Activated CD4-positive, alpha-beta T cell treated with anti-CD3 and anti-CD28 coated beads, Interleukin-2, amount 10 ng/mL, durations not matched to agents 7 days and 5 days (primary cell): Measurements from ENCODE around the gene JCAD. TPM values are rescaled to one million over a fixed set of nuclear protein-coding genes. Genes with fewer than 3 reads are reported as not detected.
A peak's percentile ranks its signal among the peaks of the same experiment; 100 is the strongest.
"Not testable (repeated sequence)": the region's sequence is repeated elsewhere in the genome, so short reads cannot be mapped to it uniquely, and the experiment has no call there.

ENCODE experiments used
- CTCF ChIA-PET: fragments of 350-600 bp; sonication (Branson Sonifier 250); formaldehyde crosslinking; loops from one replicate; lab custom pipeline; 2021; ENCODE audit warnings: antibody characterized with exemption; lab: Charles Lee
- POLR2A ChIA-PET: fragments of 350-600 bp; sonication (Branson Sonifier 250); formaldehyde crosslinking; loops from one replicate; lab custom pipeline; 2021; ENCODE audit warnings: antibody characterized with exemption; lab: Charles Lee
- DNase-seq: peaks from one replicate; pipeline ENCODE4 v3.0.0-alpha.2; 2020
- H3K27ac Mint-ChIP-seq: one replicate; pipeline ENCODE4 v1.8.0; 2021; ENCODE audit warnings: mild to moderate bottlenecking, moderate library complexity, mixed read lengths
- H3K27me3 Mint-ChIP-seq: one replicate; pipeline ENCODE4 v1.8.0; 2021; ENCODE audit warnings: mixed read lengths
- H3K36me3 Mint-ChIP-seq: one replicate; pipeline ENCODE4 v1.8.0; 2021; ENCODE audit warnings: low read depth, mixed read lengths
- H3K4me1 Mint-ChIP-seq: one replicate; pipeline ENCODE4 v1.8.0; 2021; ENCODE audit warnings: mixed read lengths
- H3K4me3 Mint-ChIP-seq: one replicate; pipeline ENCODE4 v1.8.0; 2021; ENCODE audit warnings: mild to moderate bottlenecking, moderate library complexity, mixed read lengths
- H3K9me3 Mint-ChIP-seq: one replicate; pipeline ENCODE4 v1.8.0; 2021; ENCODE audit warnings: mixed read lengths
- total RNA-seq, 2 experiments: library from RNA; stranded (reverse); gene quantifications; one replicate each; pipeline ENCODE4 v1.2.3, GENCODE V29; 2021

The JCAD gene
- total RNA-seq, 2 experiments from 2014 or later = 0.12 TPM; not detected in 1

GRCh38 chr10:30028006-30028737 is 31.2 kb downstream of the JCAD start:
- DNase-seq = peak; percentile 41
- H3K36me3 Mint-ChIP-seq = peaks cover 4% of the 10 kb centered on the region
- no peak overlapping the region for H3K27ac Mint-ChIP-seq
- ChIA-PET CTCF (interaction anchor here (1.2 to 2.0 kb wide), 6 partner anchors 12 to 219 kb away, joined by 3 to 11 read pairs (median 4); no protein-coding TSS in a partner anchor), POLR2A (no interaction called here)
- no peaks in the 10 kb centered on the region for H3K9me3 Mint-ChIP-seq
- peaks cover 67% of the 10 kb centered on the region for H3K27me3 Mint-ChIP-seq
- H3K4me1 Mint-ChIP-seq = peaks cover 40% of the 10 kb centered on the region
- H3K4me3 Mint-ChIP-seq = peak overlapping the region; percentile 64

- POLR2A ChIA-PET = interaction anchor here (0.6 to 1.1 kb wide), 4 partner anchors 14 to 320 kb away, joined by 3 read pairs; no protein-coding TSS in a partner anchor
- peaks cover 66% of the 10 kb centered on the region for H3K27me3 Mint-ChIP-seq
- DNase-seq = peak; percentile 92
- peaks cover 4% of the 10 kb centered on the region for H3K36me3 Mint-ChIP-seq
- H3K4me1 Mint-ChIP-seq = peaks cover 39% of the 10 kb centered on the region
- H3K9me3 Mint-ChIP-seq = no peaks in the 10 kb centered on the region
- H3K27ac Mint-ChIP-seq = peak overlapping the region; percentile 80
- CTCF ChIA-PET = interaction anchor here (0.9 to 2.0 kb wide), 9 partner anchors 9 to 219 kb away, joined by 3 to 11 read pairs (median 3); no protein-coding TSS in a partner anchor
- H3K4me3 Mint-ChIP-seq = peak overlapping the region; percentile 64
Observed at GRCh38 chr10:30027057-30028005, 32.1 kb downstream of the JCAD start.

- POLR2A ChIA-PET = interaction anchor here (0.6 to 1.1 kb wide), 4 partner anchors 14 to 321 kb away, joined by 3 read pairs; no protein-coding TSS in a partner anchor
- H3K27me3 Mint-ChIP-seq = peaks cover 69% of the 10 kb centered on the region
- H3K27ac Mint-ChIP-seq = peak overlapping the region; percentile 80
- CTCF ChIA-PET = interaction anchor here (0.8 to 2.0 kb wide), 8 partner anchors 9 to 288 kb away, joined by 3 to 11 read pairs (median 3); no protein-coding TSS in a partner anchor
- DNase-seq = no peak
- H3K4me3 Mint-ChIP-seq = no peak overlapping the region
- H3K9me3 Mint-ChIP-seq = no peaks in the 10 kb centered on the region
- peaks cover 35% of the 10 kb centered on the region for H3K4me1 Mint-ChIP-seq
- peaks cover 4% of the 10 kb centered on the region for H3K36me3 Mint-ChIP-seq
Observed at GRCh38 chr10:30026578-30026977, 32.8 kb downstream of the JCAD start.

- H3K36me3 Mint-ChIP-seq = peaks cover 4% of the 10 kb centered on the region
- POLR2A ChIA-PET = no interaction called here
- no peaks in the 10 kb centered on the region for H3K9me3 Mint-ChIP-seq
- H3K4me3 Mint-ChIP-seq = no peak overlapping the region
- no peak for DNase-seq
- peak overlapping the region; percentile 27 for H3K27ac Mint-ChIP-seq
- peaks cover 70% of the 10 kb centered on the region for H3K27me3 Mint-ChIP-seq
- peaks cover 35% of the 10 kb centered on the region for H3K4me1 Mint-ChIP-seq
- CTCF ChIA-PET = interaction anchor here (0.8 to 1.8 kb wide), 2 partner anchors 10 to 289 kb away, joined by 3 to 10 read pairs; no protein-coding TSS in a partner anchor
Observed at GRCh38 chr10:30026080-30026479, 33.3 kb downstream of the JCAD start.

- CTCF ChIA-PET = interaction anchor here (1.4 kb wide), 1 partner anchor 28 kb away, joined by 5 read pairs; no protein-coding TSS in a partner anchor
- peaks cover 35% of the 10 kb centered on the region for H3K4me1 Mint-ChIP-seq
- DNase-seq, H3K4me3 Mint-ChIP-seq, H3K27ac Mint-ChIP-seq, H3K9me3 Mint-ChIP-seq, H3K36me3 Mint-ChIP-seq, POLR2A ChIA-PET: not testable (repeated sequence)
- H3K27me3 Mint-ChIP-seq = peaks cover 73% of the 10 kb centered on the region
Observed at GRCh38 chr10:30025428-30025827, 34.0 kb downstream of the JCAD start.

GRCh38 chr10:30022590-30022989 is 36.8 kb downstream of the JCAD start:
- POLR2A ChIA-PET = no interaction called here
- DNase-seq = no peak
- CTCF ChIA-PET = interaction anchor here (0.6 kb wide), 1 partner anchor 134 kb away, joined by 3 read pairs; no protein-coding TSS in a partner anchor
- Mint-ChIP-seq H3K36me3 (peaks cover 2% of the 10 kb centered on the region), H3K9me3 (no peaks in the 10 kb centered on the region), H3K4me1 (peaks cover 16% of the 10 kb centered on the region), H3K27ac (no peak overlapping the region), H3K27me3 (peaks cover 77% of the 10 kb centered on the region), H3K4me3 (no peak overlapping the region)

GRCh38 chr10:30019468-30019867 is 39.9 kb downstream of the JCAD start:
- Mint-ChIP-seq H3K27me3 (peaks cover 78% of the 10 kb centered on the region), H3K9me3 (no peaks in the 10 kb centered on the region), H3K4me1 (no peaks in the 10 kb centered on the region), H3K4me3 (no peak overlapping the region), H3K36me3 (no peaks in the 10 kb centered on the region), H3K27ac (no peak overlapping the region)
- DNase-seq = no peak
- ChIA-PET CTCF (no interaction called here), POLR2A (no interaction called here)

GRCh38 chr10:30018496-30018895 is 40.9 kb downstream of the JCAD start:
- H3K9me3 Mint-ChIP-seq = no peaks in the 10 kb centered on the region
- peaks cover 76% of the 10 kb centered on the region for H3K27me3 Mint-ChIP-seq
- DNase-seq = no peak
- H3K27ac Mint-ChIP-seq = no peak overlapping the region
- ChIA-PET POLR2A (no interaction called here), CTCF (interaction anchor here (1.9 kb wide), 1 partner anchor 9 kb away, joined by 6 read pairs; no protein-coding TSS in a partner anchor)
- H3K4me1 Mint-ChIP-seq = no peaks in the 10 kb centered on the region
- no peaks in the 10 kb centered on the region for H3K36me3 Mint-ChIP-seq
- no peak overlapping the region for H3K4me3 Mint-ChIP-seq

GRCh38 chr10:30017966-30018365 is 41.4 kb downstream of the JCAD start:
- ChIA-PET POLR2A (no interaction called here), CTCF (interaction anchor here (0.8 to 1.9 kb wide), 3 partner anchors 9 to 24 kb away, joined by 3 to 6 read pairs (median 6); no protein-coding TSS in a partner anchor)
- H3K27me3 Mint-ChIP-seq = peaks cover 76% of the 10 kb centered on the region
- no peak overlapping the region for H3K4me3 Mint-ChIP-seq
- H3K27ac Mint-ChIP-seq = no peak overlapping the region
- DNase-seq = no peak
- H3K9me3 Mint-ChIP-seq = no peaks in the 10 kb centered on the region
- no peaks in the 10 kb centered on the region for H3K4me1 Mint-ChIP-seq
- H3K36me3 Mint-ChIP-seq = no peaks in the 10 kb centered on the region

- H3K27me3 Mint-ChIP-seq = peaks cover 75% of the 10 kb centered on the region
- CTCF ChIA-PET = interaction anchor here (0.8 to 1.9 kb wide), 3 partner anchors 9 to 24 kb away, joined by 3 to 6 read pairs (median 6); no protein-coding TSS in a partner anchor
- no peaks in the 10 kb centered on the region for H3K9me3 Mint-ChIP-seq
- H3K4me1 Mint-ChIP-seq = no peaks in the 10 kb centered on the region
- H3K4me3 Mint-ChIP-seq = no peak overlapping the region
- H3K27ac Mint-ChIP-seq = no peak overlapping the region
- DNase-seq = no peak
- POLR2A ChIA-PET = no interaction called here
- H3K36me3 Mint-ChIP-seq = no peaks in the 10 kb centered on the region
Observed at GRCh38 chr10:30017556-30017955, 41.8 kb downstream of the JCAD start.

- ChIA-PET POLR2A (no interaction called here), CTCF (interaction anchor here (1.1 to 2.6 kb wide), 4 partner anchors 12 to 15 kb away, joined by 3 to 10 read pairs (median 5); no protein-coding TSS in a partner anchor)
- H3K27me3 Mint-ChIP-seq = peaks cover 62% of the 10 kb centered on the region
- H3K27ac Mint-ChIP-seq = no peak overlapping the region
- no peaks in the 10 kb centered on the region for H3K9me3 Mint-ChIP-seq
- no peak for DNase-seq
- H3K4me1 Mint-ChIP-seq = no peaks in the 10 kb centered on the region
- H3K36me3 Mint-ChIP-seq = no peaks in the 10 kb centered on the region
- H3K4me3 Mint-ChIP-seq = no peak overlapping the region
Observed at GRCh38 chr10:30014511-30014910, 44.9 kb downstream of the JCAD start.

GRCh38 chr10:30013757-30014156 is 45.6 kb downstream of the JCAD start:
- Mint-ChIP-seq H3K27me3 (peaks cover 61% of the 10 kb centered on the region), H3K27ac (no peak overlapping the region), H3K9me3 (no peaks in the 10 kb centered on the region), H3K4me1 (no peaks in the 10 kb centered on the region), H3K36me3 (no peaks in the 10 kb centered on the region), H3K4me3 (no peak overlapping the region)
- DNase-seq = no peak
- CTCF ChIA-PET = interaction anchor here (1.1 kb wide), 1 partner anchor 12 kb away, joined by 7 read pairs; no protein-coding TSS in a partner anchor
- POLR2A ChIA-PET = no interaction called here
